Measurements from ENCODE around the gene KIF20A. TPM values are rescaled to one million over a fixed set of nuclear protein-coding genes. Genes with fewer than 3 reads are reported as not detected.
"Not testable (repeated sequence)": the region's sequence is repeated elsewhere in the genome, so short reads cannot be mapped to it uniquely, and the experiment has no call there.

Gene KIF20A
- total and polyA plus RNA-seq, 4 donors: 0.33 to 32.3 (median 1.4) TPM

DNA sequence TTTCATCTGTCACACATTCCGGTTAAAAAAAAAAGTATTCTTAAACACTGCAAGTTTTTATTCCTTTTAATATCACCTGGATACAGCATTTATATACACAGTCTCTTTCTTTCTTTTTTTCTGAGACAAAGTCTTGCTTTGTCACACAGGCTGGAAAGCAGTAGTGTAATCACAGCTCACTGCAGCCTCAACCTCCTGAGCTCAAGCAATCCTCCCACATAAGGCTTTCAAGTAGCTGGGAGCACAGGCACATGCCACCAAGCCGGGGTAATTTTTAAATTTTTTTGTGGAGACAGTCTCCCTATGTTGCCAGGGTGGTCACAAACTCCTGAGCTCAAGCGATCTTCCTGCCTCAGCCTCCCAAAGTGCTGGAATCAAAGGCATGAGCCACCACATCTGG is 13.9 kb downstream of the KIF20A start:
- Histone ChIP-seq H3K9me3 (ENCODE audit: control insufficient read depth in 4 of 4, low read length in 3 of 4) (no peaks in the 10 kb centered on the region), H3K36me3 (ENCODE audit: control insufficient read depth in 4 of 4, insufficient read depth in 3 of 4, low read depth in 1 of 4, low read length in 3 of 4) (peaks cover 9 to 52% (median 39%) of the 10 kb centered on the region in 4 donors), H3K27ac (ENCODE audit: low read depth in 1 of 2, low read length in 2 of 2) (no peak overlapping the region), H3K4me1 (ENCODE audit: control insufficient read depth in 4 of 4, insufficient read depth in 4 of 4, low read length in 3 of 4) (no peaks in the 10 kb centered on the region), H3K9ac (ENCODE audit: low read depth in 1 of 2, low read length in 2 of 2) (no peak overlapping the region), H3K4me3 (ENCODE audit: low read depth in 1 of 3, low read length in 3 of 3) (no peak overlapping the region), H3K27me3 (ENCODE audit: control insufficient read depth in 4 of 4, insufficient read depth in 4 of 4, low read length in 3 of 4) (no peaks in the 10 kb centered on the region)
- no peak for DNase-seq (ENCODE audit: low spot score)
- WGBS: 96% methylated on average over 3 of the region's 3 CpGs
- TF ChIP-seq RAD21 (IDR thresholded peaks at IDR 0.05): no peak
- TF ChIP-seq, protein P1, sequence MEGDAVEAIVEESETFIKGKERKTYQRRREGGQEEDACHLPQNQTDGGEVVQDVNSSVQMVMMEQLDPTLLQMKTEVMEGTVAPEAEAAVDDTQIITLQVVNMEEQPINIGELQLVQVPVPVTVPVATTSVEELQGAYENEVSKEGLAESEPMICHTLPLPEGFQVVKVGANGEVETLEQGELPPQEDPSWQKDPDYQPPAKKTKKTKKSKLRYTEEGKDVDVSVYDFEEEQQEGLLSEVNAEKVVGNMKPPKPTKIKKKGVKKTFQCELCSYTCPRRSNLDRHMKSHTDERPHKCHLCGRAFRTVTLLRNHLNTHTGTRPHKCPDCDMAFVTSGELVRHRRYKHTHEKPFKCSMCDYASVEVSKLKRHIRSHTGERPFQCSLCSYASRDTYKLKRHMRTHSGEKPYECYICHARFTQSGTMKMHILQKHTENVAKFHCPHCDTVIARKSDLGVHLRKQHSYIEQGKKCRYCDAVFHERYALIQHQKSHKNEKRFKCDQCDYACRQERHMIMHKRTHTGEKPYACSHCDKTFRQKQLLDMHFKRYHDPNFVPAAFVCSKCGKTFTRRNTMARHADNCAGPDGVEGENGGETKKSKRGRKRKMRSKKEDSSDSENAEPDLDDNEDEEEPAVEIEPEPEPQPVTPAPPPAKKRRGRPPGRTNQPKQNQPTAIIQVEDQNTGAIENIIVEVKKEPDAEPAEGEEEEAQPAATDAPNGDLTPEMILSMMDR (IDR thresholded peaks at IDR 0.05; ENCODE audit: low read depth, low read length, missing input control): no peak
- TF ChIP-seq FOXA2 (IDR thresholded peaks at IDR 0.05): no peak
- TF ChIP-seq YY1 (IDR thresholded peaks at IDR 0.05): no peak

DNA sequence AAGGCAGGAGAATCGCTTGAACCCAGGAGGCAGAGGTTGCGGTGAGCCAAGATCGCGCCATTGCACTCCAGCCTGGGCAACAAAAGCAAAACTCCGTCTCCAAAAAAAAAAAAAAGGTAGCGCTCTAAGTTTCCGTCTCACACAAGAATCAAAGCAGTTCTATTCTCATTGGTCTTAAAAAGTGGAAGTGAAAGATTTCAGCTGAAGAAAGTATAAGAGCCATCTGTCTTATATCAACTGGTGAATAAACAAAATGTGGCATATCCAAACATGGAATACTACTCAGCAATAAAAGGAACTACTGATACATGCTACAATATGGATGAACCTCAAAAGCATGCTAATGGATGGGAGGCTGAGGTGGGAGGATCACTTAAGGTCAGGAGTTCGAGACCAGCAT is 14.9 kb downstream of the KIF20A start:
- DNase-seq (ENCODE audit: low spot score); H3K9me3 ChIP-seq (ENCODE audit: control insufficient read depth in 4 of 4, low read length in 3 of 4); H3K27ac ChIP-seq (ENCODE audit: low read depth in 1 of 2, low read length in 2 of 2); H3K4me3 ChIP-seq (ENCODE audit: low read depth in 1 of 3, low read length in 3 of 3); H3K4me1 ChIP-seq (ENCODE audit: control insufficient read depth in 4 of 4, insufficient read depth in 4 of 4, low read length in 3 of 4); H3K27me3 ChIP-seq (ENCODE audit: control insufficient read depth in 4 of 4, insufficient read depth in 4 of 4, low read length in 3 of 4); H3K9ac ChIP-seq (ENCODE audit: low read depth in 1 of 2, low read length in 2 of 2): not testable (repeated sequence)
- WGBS: 90% methylated on average over 8 of the region's 8 CpGs
- H3K36me3 ChIP-seq (ENCODE audit: control insufficient read depth in 4 of 4, insufficient read depth in 3 of 4, low read depth in 1 of 4, low read length in 3 of 4): peaks cover 4 to 49% (median 34%) of the 10 kb centered on the region in 4 donors

DNA sequence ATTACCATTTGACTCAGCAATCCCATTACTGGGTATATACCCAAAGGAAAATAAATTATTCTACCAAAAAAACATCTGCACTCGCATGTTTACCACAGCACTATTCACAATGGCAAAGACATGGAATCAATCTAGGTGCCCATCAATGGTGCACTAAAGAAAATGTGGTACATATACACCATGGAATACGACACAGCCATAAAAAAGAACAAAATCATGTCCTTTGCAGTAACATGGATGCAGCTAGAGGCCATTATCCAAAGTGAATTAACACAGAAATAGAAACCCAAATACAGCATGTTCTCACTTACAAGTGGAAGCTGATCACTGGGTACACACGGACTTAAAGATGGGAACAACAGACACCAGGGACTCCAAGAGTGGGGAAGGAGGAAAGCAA is 32.1 kb downstream of the KIF20A start:
- Histone ChIP-seq H3K4me3 (ENCODE audit: low read depth in 1 of 3, low read length in 3 of 3) (no peak overlapping the region), H3K9ac (ENCODE audit: low read depth in 1 of 2, low read length in 2 of 2) (no peak overlapping the region), H3K9me3 (ENCODE audit: control insufficient read depth in 4 of 4, low read length in 3 of 4) (no peaks in the 10 kb centered on the region), H3K27ac (ENCODE audit: low read depth in 1 of 2, low read length in 2 of 2) (no peak overlapping the region), H3K36me3 (ENCODE audit: control insufficient read depth in 4 of 4, insufficient read depth in 3 of 4, low read depth in 1 of 4, low read length in 3 of 4) (peaks cover 0 to 6% (median 1%) of the 10 kb centered on the region in 4 donors), H3K4me1 (ENCODE audit: control insufficient read depth in 4 of 4, insufficient read depth in 4 of 4, low read length in 3 of 4) (peaks cover 7 to 16% (median 13%) of the 10 kb centered on the region in 4 donors), H3K27me3 (ENCODE audit: control insufficient read depth in 4 of 4, insufficient read depth in 4 of 4, low read length in 3 of 4) (no peaks in the 10 kb centered on the region)
- WGBS: 94% methylated on average over 3 of the region's 3 CpGs
- DNase-seq (ENCODE audit: low spot score): no peak
- TF ChIP-seq EGR1 (IDR thresholded peaks at IDR 0.05; ENCODE audit: low read depth in 2 of 2): no peak
- TF ChIP-seq GABPA (IDR thresholded peaks at IDR 0.05 in 1 of 2, conservative IDR thresholded peaks at IDR 0.05 in 1 of 2): no peak
- no peak for TF ChIP-seq RXRA (IDR thresholded peaks at IDR 0.05)
- TF ChIP-seq YY1 (IDR thresholded peaks at IDR 0.05): no peak
- no peak for TF ChIP-seq HNF4A (conservative IDR thresholded peaks at IDR 0.05)
- TF ChIP-seq, protein P2, sequence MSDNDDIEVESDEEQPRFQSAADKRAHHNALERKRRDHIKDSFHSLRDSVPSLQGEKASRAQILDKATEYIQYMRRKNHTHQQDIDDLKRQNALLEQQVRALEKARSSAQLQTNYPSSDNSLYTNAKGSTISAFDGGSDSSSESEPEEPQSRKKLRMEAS (IDR thresholded peaks at IDR 0.05): no peak
- no peak for TF ChIP-seq RAD21 (IDR thresholded peaks at IDR 0.05)
- no peak for TF ChIP-seq FOXA2 (IDR thresholded peaks at IDR 0.05)
- no peak for TF ChIP-seq SP1 (IDR thresholded peaks at IDR 0.05)
- TF ChIP-seq JUND (IDR thresholded peaks at IDR 0.05): no peak
- TF ChIP-seq HNF4G (IDR thresholded peaks at IDR 0.05): no peak
- TF ChIP-seq, protein P3, sequence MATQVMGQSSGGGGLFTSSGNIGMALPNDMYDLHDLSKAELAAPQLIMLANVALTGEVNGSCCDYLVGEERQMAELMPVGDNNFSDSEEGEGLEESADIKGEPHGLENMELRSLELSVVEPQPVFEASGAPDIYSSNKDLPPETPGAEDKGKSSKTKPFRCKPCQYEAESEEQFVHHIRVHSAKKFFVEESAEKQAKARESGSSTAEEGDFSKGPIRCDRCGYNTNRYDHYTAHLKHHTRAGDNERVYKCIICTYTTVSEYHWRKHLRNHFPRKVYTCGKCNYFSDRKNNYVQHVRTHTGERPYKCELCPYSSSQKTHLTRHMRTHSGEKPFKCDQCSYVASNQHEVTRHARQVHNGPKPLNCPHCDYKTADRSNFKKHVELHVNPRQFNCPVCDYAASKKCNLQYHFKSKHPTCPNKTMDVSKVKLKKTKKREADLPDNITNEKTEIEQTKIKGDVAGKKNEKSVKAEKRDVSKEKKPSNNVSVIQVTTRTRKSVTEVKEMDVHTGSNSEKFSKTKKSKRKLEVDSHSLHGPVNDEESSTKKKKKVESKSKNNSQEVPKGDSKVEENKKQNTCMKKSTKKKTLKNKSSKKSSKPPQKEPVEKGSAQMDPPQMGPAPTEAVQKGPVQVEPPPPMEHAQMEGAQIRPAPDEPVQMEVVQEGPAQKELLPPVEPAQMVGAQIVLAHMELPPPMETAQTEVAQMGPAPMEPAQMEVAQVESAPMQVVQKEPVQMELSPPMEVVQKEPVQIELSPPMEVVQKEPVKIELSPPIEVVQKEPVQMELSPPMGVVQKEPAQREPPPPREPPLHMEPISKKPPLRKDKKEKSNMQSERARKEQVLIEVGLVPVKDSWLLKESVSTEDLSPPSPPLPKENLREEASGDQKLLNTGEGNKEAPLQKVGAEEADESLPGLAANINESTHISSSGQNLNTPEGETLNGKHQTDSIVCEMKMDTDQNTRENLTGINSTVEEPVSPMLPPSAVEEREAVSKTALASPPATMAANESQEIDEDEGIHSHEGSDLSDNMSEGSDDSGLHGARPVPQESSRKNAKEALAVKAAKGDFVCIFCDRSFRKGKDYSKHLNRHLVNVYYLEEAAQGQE (IDR thresholded peaks at IDR 0.05): no peak
- TF ChIP-seq, protein P4, sequence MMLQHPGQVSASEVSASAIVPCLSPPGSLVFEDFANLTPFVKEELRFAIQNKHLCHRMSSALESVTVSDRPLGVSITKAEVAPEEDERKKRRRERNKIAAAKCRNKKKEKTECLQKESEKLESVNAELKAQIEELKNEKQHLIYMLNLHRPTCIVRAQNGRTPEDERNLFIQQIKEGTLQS (IDR thresholded peaks at IDR 0.05): no peak
- no peak for TF ChIP-seq TAF1 (conservative IDR thresholded peaks at IDR 0.05)
- TF ChIP-seq, protein P5, sequence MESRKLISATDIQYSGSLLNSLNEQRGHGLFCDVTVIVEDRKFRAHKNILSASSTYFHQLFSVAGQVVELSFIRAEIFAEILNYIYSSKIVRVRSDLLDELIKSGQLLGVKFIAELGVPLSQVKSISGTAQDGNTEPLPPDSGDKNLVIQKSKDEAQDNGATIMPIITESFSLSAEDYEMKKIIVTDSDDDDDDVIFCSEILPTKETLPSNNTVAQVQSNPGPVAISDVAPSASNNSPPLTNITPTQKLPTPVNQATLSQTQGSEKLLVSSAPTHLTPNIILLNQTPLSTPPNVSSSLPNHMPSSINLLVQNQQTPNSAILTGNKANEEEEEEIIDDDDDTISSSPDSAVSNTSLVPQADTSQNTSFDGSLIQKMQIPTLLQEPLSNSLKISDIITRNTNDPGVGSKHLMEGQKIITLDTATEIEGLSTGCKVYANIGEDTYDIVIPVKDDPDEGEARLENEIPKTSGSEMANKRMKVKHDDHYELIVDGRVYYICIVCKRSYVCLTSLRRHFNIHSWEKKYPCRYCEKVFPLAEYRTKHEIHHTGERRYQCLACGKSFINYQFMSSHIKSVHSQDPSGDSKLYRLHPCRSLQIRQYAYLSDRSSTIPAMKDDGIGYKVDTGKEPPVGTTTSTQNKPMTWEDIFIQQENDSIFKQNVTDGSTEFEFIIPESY (IDR thresholded peaks at IDR 0.05): no peak
- TF ChIP-seq NR2F2 (IDR thresholded peaks at IDR 0.05): no peak
- TF ChIP-seq, protein P1 (IDR thresholded peaks at IDR 0.05; ENCODE audit: low read depth, low read length, missing input control): no peak
